Measurements from ENCODE around the gene B3GAT1.

DNA sequence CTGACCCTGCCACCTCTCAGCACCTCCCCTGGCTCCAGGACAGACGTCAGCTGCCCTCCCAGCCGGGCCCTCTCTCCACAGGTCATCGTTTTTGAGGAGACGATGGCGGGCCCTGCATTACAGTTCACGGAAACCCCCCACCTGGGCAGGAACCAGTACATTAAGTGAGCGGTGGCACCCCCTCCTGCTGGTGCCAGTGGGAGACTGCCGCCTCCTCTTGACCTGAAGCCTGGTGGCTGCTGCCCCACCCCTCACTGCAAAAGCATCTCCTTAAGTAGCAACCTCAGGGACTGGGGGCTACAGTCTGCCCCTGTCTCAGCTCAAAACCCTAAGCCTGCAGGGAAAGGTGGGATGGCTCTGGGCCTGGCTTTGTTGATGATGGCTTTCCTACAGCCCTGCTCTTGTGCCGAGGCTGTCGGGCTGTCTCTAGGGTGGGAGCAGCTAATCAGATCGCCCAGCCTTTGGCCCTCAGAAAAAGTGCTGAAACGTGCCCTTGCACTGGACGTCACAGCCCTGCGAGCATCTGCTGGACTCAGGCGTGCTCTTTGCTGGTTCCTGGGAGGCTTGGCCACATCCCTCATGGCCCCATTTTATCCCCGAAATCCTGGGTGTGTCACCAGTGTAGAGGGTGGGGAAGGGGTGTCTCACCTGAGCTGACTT is 37.0 kb downstream of the B3GAT1 start:
- TF ChIP-seq, protein P1, sequence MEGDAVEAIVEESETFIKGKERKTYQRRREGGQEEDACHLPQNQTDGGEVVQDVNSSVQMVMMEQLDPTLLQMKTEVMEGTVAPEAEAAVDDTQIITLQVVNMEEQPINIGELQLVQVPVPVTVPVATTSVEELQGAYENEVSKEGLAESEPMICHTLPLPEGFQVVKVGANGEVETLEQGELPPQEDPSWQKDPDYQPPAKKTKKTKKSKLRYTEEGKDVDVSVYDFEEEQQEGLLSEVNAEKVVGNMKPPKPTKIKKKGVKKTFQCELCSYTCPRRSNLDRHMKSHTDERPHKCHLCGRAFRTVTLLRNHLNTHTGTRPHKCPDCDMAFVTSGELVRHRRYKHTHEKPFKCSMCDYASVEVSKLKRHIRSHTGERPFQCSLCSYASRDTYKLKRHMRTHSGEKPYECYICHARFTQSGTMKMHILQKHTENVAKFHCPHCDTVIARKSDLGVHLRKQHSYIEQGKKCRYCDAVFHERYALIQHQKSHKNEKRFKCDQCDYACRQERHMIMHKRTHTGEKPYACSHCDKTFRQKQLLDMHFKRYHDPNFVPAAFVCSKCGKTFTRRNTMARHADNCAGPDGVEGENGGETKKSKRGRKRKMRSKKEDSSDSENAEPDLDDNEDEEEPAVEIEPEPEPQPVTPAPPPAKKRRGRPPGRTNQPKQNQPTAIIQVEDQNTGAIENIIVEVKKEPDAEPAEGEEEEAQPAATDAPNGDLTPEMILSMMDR (IDR thresholded peaks at IDR 0.05) = no peak
- no peak for TF ChIP-seq POLR2AphosphoS5 (IDR thresholded peaks at IDR 0.05; ENCODE audit: low read depth, low read length)

Data from SK-N-SH (cell line).